HEK293T (cell line): Measurements from ENCODE around the gene S100A8.

Experiments used
- CTCF ChIA-PET: fragments of 350-600 bp; formaldehyde crosslinking; extraction: SDS; loops from one replicate; lab custom pipeline; 2021; ENCODE audit warnings: antibody characterized with exemption, inconsistent platforms; lab: Yijun Ruan, JAX
- POLR2A ChIA-PET: fragments of 350-600 bp; formaldehyde crosslinking; extraction: SDS; loops from one replicate; lab custom pipeline; 2020; ENCODE audit warnings: antibody characterized with exemption, inconsistent platforms; lab: Yijun Ruan, JAX
- DNase-seq: peaks from one replicate; pipeline ENCODE4 v3.0.0; 2012; ENCODE audit warnings: mixed read lengths; ENCODE audit errors: extremely low spot score
- ARNT ChIP-seq: fragments of 450-650 bp; IDR thresholded peaks from 2 replicates; pipeline ENCODE4 v1.6.1; 2017; ENCODE audit warnings: mild to moderate bottlenecking
- BHLHE40 ChIP-seq: fragments of 450-650 bp; IDR thresholded peaks from 2 replicates; pipeline ENCODE4 v1.6.1; 2016; ENCODE audit warnings: mild to moderate bottlenecking, moderate library complexity, borderline replicate concordance
- CTBP1 ChIP-seq: fragments of 450-650 bp; IDR thresholded peaks from 2 replicates; pipeline ENCODE4 v1.6.1; 2016; ENCODE audit warnings: borderline replicate concordance
- ELF4 ChIP-seq: fragments of 450-650 bp; IDR thresholded peaks from 2 replicates; pipeline ENCODE4 v1.6.1; 2017; ENCODE audit warnings: antibody characterized with exemption
- FOXA1 ChIP-seq: fragments of 450-650 bp; IDR thresholded peaks from 2 replicates; pipeline ENCODE4 v1.6.1; 2016; ENCODE audit warnings: mild to moderate bottlenecking
- FOXK2 ChIP-seq: fragments of 450-650 bp; IDR thresholded peaks from 2 replicates; pipeline ENCODE4 v1.6.1; 2016; ENCODE audit warnings: mild to moderate bottlenecking
- FOXM1 ChIP-seq: fragments of 450-650 bp; IDR thresholded peaks from 2 replicates; pipeline ENCODE4 v1.6.1; 2017; ENCODE audit warnings: mild to moderate bottlenecking, borderline replicate concordance
- HDGF ChIP-seq: fragments of 450-650 bp; IDR thresholded peaks from 2 replicates; pipeline ENCODE4 v1.6.1; 2017; ENCODE audit warnings: antibody characterized with exemption, borderline replicate concordance
- L3MBTL2 ChIP-seq: fragments of 450-650 bp; conservative IDR thresholded peaks from 2 replicates; pipeline ENCODE4 v1.6.1; 2016; ENCODE audit warnings: mild to moderate bottlenecking
- LEF1 ChIP-seq: fragments of 450-650 bp; IDR thresholded peaks from 2 replicates; pipeline ENCODE4 v1.6.1; 2017; ENCODE audit warnings: mild to moderate bottlenecking, borderline replicate concordance
- NFRKB ChIP-seq: fragments of 450-650 bp; IDR thresholded peaks from 2 replicates; pipeline ENCODE4 v1.6.1; 2016; ENCODE audit warnings: mild to moderate bottlenecking, moderate library complexity
- SP1 ChIP-seq: fragments of 450-650 bp; IDR thresholded peaks from 2 replicates; pipeline ENCODE4 v1.6.1; 2017
- SUZ12 ChIP-seq: fragments of 450-650 bp; IDR thresholded peaks from 2 replicates; pipeline ENCODE4 v1.6.1; 2016; ENCODE audit warnings: mild to moderate bottlenecking
- TARDBP ChIP-seq: fragments of 450-650 bp; IDR thresholded peaks from 2 replicates; pipeline ENCODE4 v1.6.1; 2016
- ZNF384 ChIP-seq: fragments of 450-650 bp; IDR thresholded peaks from 2 replicates; pipeline ENCODE4 v1.6.1; 2016
- TF ChIP-seq, protein P1 (sequence below): fragments of 450-650 bp; IDR thresholded peaks from 2 replicates; pipeline ENCODE4 v1.6.1; 2016

The S100A8 gene

DNA sequence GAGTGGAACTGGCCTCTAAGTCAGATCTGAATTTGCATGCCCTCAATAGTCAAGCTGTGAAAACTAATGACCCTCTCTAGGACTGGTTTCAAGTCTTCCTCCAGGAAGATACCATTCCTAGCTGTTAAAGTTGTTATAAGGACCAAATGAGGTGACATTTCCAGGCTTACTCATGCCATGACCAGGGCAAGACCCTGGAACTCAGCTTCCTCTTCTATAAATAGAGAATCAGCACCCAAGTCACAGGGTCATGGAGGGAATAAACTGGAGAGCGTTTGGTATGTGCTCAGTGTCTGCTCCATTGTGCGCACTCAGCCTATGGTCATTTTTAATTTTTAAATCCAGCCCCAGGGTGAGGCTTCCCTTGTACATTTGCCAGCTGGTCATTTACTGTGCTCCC lies 30.7 kb downstream of the S100A8 start:
- DNase-seq: no peak
- POLR2A ChIA-PET: no interaction called here
- TF ChIP-seq FOXA1 (no peak), NFRKB (no peak), FOXM1 (no peak), SP1 (no peak), SUZ12 (no peak), LEF1 (no peak), ELF4 (no peak), HDGF (no peak), TARDBP (no peak), ZNF384 (no peak), FOXK2 (no peak), BHLHE40 (no peak), ARNT (no peak), L3MBTL2 (no peak), CTBP1 (no peak)
- TF ChIP-seq, protein P1, sequence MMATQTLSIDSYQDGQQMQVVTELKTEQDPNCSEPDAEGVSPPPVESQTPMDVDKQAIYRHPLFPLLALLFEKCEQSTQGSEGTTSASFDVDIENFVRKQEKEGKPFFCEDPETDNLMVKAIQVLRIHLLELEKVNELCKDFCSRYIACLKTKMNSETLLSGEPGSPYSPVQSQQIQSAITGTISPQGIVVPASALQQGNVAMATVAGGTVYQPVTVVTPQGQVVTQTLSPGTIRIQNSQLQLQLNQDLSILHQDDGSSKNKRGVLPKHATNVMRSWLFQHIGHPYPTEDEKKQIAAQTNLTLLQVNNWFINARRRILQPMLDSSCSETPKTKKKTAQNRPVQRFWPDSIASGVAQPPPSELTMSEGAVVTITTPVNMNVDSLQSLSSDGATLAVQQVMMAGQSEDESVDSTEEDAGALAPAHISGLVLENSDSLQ: no peak
- CTCF ChIA-PET: interaction anchor here (0.9 kb wide), 1 partner anchor 135 kb away, joined by 4 read pairs; no protein-coding TSS in a partner anchor

DNA sequence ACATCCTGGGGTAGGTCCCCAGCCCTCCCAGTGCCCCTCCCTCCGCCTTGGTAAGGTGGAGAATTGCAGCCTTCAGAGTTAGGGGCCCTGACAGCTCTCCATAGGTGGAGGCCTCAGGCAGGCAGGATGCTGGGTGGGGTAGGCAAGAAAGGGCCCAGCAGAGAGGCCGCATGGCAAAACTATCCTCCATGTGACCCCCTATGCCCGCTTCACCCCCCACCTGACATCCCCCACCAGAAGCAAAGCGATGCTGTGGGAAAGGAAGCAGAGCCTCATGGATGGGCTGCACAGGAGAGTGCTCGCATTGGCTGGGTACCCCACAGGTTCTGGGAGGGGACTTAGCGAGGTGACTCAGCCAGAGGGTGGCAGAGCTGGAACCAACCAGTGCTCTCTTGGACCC lies 31.6 kb downstream of the S100A8 start:
- POLR2A ChIA-PET: no interaction called here
- TF ChIP-seq ZNF384: no peak
- TF ChIP-seq, protein P1: no peak
- TF ChIP-seq CTBP1: no peak
- no peak for DNase-seq
- CTCF ChIA-PET: interaction anchor here (2.9 kb wide), 1 partner anchor 136 kb away, joined by 16 read pairs; no protein-coding TSS in a partner anchor

DNA sequence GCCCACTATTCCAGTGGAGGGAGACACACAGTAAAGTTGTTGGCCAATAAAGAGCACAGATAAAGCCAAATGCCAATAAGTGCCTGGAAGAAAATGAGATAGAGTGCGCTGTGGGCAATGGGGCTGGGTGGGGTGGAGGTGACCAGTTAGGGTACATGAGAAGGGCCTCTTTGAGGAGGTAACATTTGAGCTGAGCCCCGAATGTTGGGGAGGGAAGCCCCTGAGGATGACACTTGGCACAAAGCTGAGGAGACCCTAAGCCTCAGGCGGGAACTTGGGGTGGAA lies 32.2 kb downstream of the S100A8 start:
- no peak for DNase-seq
- POLR2A ChIA-PET: no interaction called here
- no peak for TF ChIP-seq SP1
- TF ChIP-seq FOXA1: no peak
- no peak for TF ChIP-seq HDGF
- CTCF ChIA-PET: interaction anchor here (0.5 to 2.9 kb wide), 2 partner anchors 136 to 284 kb away, joined by 3 to 16 read pairs; no protein-coding TSS in a partner anchor

DNA sequence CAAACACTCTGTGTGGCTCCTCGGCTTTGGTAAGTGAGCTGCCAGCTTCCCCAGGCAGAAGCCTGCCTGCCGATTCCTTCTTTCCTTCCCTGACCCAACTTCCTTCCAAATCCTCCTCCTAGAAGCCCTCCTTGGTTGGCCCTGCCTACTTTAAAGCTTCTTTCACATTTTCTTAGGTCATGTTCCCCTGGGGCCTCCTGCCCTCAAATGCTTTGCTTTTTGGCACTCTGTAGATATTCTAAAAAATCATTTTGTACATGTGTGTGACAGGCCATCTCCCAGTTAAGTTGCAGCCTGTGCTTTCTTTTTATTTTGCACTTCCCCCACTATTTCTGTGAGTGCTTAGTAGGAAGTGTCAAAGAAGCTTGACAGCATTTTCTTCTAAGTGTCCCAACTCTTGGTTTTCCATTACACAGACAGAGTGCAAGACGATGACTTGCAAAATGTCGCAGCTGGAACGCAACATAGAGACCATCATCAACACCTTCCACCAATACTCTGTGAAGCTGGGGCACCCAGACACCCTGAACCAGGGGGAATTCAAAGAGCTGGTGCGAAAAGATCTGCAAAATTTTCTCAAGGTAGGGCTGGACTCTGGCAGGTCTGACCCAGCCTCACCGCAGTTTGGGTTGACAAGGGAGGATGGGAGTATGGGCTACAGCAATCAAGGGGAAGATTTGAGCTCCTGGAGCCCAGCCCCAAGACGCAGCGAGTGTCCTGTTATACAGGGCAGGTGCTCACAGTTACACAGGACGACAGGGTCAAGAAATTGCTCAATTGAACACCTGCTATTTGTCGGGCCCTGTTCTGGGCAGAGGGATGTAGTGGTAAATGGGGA lies 32.8 kb downstream of the S100A8 start, which contains the start of gene S100A9:
Gene S100A9 (plus strand): TSS at position 2 of the 838 bp plus-strand sequence. CDS start 430 bp downstream, at position 432.
- POLR2A ChIA-PET: no interaction called here
- DNase-seq: no peak
- TF ChIP-seq LEF1 (no peak), FOXK2 (no peak), FOXM1 (no peak), FOXA1 (no peak), BHLHE40 (no peak), NFRKB (no peak), L3MBTL2 (no peak), SUZ12 (no peak), HDGF (no peak), ARNT (no peak), TARDBP (no peak), ELF4 (no peak), SP1 (no peak), ZNF384 (no peak), CTBP1 (no peak)
- TF ChIP-seq, protein P1: no peak
- CTCF ChIA-PET: interaction anchor here (0.5 to 2.9 kb wide), 2 partner anchors 137 to 285 kb away, joined by 3 to 16 read pairs; no protein-coding TSS in a partner anchor

DNA sequence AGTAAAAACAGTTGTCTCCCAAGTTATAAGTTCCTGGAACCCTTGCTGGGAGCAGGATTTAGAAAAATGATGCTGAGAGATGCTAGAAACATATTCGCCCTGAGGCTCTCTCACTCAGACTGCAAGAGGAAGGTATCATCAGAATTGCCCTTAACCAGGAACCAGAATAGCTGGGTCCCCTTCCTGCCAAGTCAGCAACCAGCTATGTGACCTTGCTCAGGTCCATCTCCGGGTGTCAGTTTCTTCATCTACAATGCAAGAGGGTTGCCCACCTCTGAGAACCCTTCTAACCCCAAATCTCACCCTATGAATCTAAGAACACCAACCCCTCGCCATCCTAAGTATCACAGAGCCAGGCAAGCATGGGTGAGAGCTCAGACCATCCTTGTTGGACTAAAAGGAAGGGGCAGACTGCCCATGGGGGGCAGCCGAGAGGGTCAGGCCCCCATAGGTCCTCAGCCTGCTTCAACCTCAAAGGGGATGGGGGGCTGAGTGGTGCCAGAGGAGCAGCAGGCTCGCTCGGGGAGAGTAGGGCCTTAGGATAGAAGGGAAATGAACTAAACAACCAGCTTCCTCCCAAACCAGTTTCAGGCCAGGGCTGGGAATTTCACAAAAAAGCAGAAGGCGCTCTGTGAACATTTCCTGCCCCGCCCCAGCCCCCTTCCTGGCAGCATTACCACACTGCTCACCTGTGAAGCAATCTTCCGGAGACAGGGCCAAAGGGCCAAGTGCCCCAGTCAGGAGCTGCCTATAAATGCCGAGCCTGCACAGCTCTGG lies 33.6 kb downstream of the S100A8 start:
- CTCF ChIA-PET: interaction anchor here (2.9 kb wide), 1 partner anchor 138 kb away, joined by 16 read pairs; no protein-coding TSS in a partner anchor
- no peak for TF ChIP-seq NFRKB
- no peak for TF ChIP-seq ZNF384
- TF ChIP-seq FOXA1: no peak
- POLR2A ChIA-PET: no interaction called here
- DNase-seq: no peak

DNA sequence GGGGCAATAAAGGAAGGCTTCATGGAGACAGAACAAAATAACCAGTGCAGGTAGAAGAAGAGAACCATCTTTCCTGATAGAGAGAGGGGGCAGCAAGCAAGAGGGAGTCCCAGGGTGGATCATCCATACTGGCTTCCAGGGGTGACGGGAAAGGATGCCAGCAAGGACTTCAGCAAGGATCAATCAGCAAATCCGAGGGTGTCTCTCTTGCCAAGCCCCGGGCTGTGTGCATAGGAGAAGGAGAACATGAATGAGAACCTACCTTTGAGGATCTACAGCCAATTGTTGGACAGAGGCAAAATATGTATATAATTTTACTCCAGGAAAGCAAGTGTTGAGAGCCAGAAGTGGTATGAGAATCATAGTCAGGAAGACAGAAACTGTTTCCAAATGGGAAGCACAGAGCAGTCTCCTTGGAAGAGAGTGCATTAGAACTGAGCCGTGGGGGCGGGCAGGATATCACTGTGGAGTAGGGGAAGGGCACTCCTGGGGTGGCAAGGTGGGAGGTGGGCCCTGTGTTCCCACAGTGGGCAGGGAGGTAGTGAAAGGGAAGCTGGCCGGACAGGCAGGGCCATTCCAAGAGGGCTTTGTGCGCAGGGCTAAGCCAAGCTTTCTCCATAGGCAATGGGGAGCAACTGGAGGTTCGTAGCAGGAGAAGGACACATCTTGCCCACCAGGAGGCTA lies 34.3 kb downstream of the S100A8 start:
- ChIA-PET CTCF (interaction anchor here (1.6 to 8.4 kb wide), 3 partner anchors 138 to 142 kb away, joined by 9 to 98 read pairs (median 16); no protein-coding TSS in a partner anchor), POLR2A (no interaction called here)
- DNase-seq: no peak
- no peak for TF ChIP-seq HDGF
- no peak for TF ChIP-seq NFRKB
- no peak for TF ChIP-seq ZNF384
